Upper lobe of right lung (tissue), 1 donor: ENCODE results near the gene RALGPS1. TPM values are rescaled to one million over a fixed set of nuclear protein-coding genes. Genes with fewer than 3 reads are reported as not detected.

Experiments used
- ATAC-seq: fragments of 200-7000 bp; cut with Tn5 transposase; one replicate; pipeline ENCODE4 v1.9.1; 2020; ENCODE audit warnings: mild to moderate bottlenecking, moderate library complexity
- DNase-seq: peaks from one replicate; pipeline ENCODE4 v3.0.0-alpha.2; 2020
- H3K27ac ChIP-seq: fragments of 200-600 bp; one replicate; pipeline ENCODE4 v1.8.0; 2022
- H3K27me3 ChIP-seq: fragments of 200-600 bp; one replicate; pipeline ENCODE4 v1.8.0; 2022; ENCODE audit warnings: mild to moderate bottlenecking
- H3K36me3 ChIP-seq: fragments of 200-600 bp; one replicate; pipeline ENCODE4 v1.8.0; 2022
- H3K4me1 ChIP-seq: fragments of 200-600 bp; one replicate; pipeline ENCODE4 v1.8.0; 2022
- H3K4me3 ChIP-seq: fragments of 200-600 bp; one replicate; pipeline ENCODE4 v1.8.0; 2022; ENCODE audit warnings: mild to moderate bottlenecking
- H3K9me3 ChIP-seq: fragments of 200-600 bp; one replicate; pipeline ENCODE4 v1.8.0; 2022
- CTCF ChIP-seq: fragments of 200-600 bp; IDR thresholded peaks from one replicate; pipeline ENCODE4 v1.8.0; 2022; ENCODE audit warnings: antibody characterized with exemption
- intact Hi-C: fragments of 100-400 bp; cut with DNase I; formaldehyde crosslinking; loops from one replicate; pipeline ENCODE4 v1.11.0; 2022
- total RNA-seq: library from RNA; stranded (reverse); fragmentation: NEBNext Ultra II Directional; extraction: Animal tissue kit (Norgen Biotek cat#: 25700); gene quantifications from one replicate; pipeline ENCODE4 v1.2.1, GENCODE V29; 2021
- donor health status: DM: no; HTN: yes; CAD: no; lungs with severe emphysema.

Gene RALGPS1
- total RNA-seq, 1 donor from 2014 or later, result 15.9 TPM

GRCh38 chr9:127197861-127198430 lies 283.4 kb downstream of the RALGPS1 start:
- Histone ChIP-seq H3K4me3 (no peak overlapping the region), H3K27me3 (no peaks in the 10 kb centered on the region), H3K27ac (no peak overlapping the region), H3K36me3 (no peaks in the 10 kb centered on the region), H3K4me1 (peaks cover 11% of the 10 kb centered on the region), H3K9me3 (no peaks in the 10 kb centered on the region)
- ATAC-seq (no peak), DNase-seq (no peak)
- intact Hi-C loops, result no loop called here
- TF ChIP-seq CTCF, result no peak

- ATAC-seq (no peak), DNase-seq (no peak)
- no peaks in the 10 kb centered on the region for H3K36me3 ChIP-seq
- intact Hi-C loops, result no loop called here
- no peaks in the 10 kb centered on the region for H3K27me3 ChIP-seq
- H3K9me3 ChIP-seq, result no peaks in the 10 kb centered on the region
- no peak overlapping the region for H3K4me3 ChIP-seq
- peaks cover 11% of the 10 kb centered on the region for H3K4me1 ChIP-seq
- H3K27ac ChIP-seq, result no peak overlapping the region
- TF ChIP-seq CTCF, result no peak
Measured at GRCh38 chr9:127198587-127198986, 284.0 kb downstream of the RALGPS1 start.

DNA sequence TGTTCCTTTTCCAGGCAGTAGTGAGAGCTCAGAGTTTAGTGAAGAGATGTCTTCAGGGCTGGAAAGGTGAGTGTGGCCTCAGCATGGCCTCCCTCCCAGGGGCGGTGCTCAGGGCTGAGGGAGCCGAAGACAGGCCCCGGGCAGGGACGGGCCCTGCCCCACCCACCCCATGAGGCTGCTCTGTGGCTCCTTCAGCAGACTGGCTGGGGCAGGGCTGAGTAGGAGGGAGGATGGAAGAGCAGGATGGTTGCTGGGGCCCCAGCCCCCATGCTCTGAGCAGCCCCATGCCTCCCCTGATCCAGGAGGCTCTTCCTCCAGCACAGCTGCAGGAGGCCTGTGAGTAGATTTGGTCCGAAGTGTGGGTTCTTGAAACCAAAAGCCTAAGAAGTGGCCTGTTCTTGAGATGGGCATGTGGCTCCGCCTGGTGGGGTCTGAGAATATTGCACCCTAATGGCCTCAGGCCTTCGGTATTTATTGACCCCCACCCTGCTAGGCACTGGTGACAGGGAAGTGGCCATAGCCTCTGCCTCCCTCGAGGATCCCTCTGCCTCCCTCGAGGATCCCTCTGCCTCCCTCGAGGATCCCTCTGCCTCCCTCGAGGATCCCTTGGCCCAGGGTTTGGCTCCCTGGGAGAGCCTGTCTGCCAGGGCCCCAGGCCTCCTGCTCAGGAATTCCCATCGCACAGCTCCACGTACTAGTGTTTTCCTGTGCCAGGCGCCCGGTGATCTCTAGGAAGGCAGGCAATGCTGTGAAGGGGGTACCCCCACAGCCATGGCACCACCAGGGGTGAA lies 284.6 kb downstream of the RALGPS1 start:
- no peak overlapping the region for H3K4me3 ChIP-seq
- intact Hi-C loops, result no loop called here
- peaks cover 11% of the 10 kb centered on the region for H3K4me1 ChIP-seq
- H3K27ac ChIP-seq, result no peak overlapping the region
- peak; percentile 94 for TF ChIP-seq CTCF
- no peaks in the 10 kb centered on the region for H3K9me3 ChIP-seq
- no peaks in the 10 kb centered on the region for H3K36me3 ChIP-seq
- peak; percentile 81 for DNase-seq
- H3K27me3 ChIP-seq, result no peaks in the 10 kb centered on the region
- peak; percentile 87 for ATAC-seq

DNA sequence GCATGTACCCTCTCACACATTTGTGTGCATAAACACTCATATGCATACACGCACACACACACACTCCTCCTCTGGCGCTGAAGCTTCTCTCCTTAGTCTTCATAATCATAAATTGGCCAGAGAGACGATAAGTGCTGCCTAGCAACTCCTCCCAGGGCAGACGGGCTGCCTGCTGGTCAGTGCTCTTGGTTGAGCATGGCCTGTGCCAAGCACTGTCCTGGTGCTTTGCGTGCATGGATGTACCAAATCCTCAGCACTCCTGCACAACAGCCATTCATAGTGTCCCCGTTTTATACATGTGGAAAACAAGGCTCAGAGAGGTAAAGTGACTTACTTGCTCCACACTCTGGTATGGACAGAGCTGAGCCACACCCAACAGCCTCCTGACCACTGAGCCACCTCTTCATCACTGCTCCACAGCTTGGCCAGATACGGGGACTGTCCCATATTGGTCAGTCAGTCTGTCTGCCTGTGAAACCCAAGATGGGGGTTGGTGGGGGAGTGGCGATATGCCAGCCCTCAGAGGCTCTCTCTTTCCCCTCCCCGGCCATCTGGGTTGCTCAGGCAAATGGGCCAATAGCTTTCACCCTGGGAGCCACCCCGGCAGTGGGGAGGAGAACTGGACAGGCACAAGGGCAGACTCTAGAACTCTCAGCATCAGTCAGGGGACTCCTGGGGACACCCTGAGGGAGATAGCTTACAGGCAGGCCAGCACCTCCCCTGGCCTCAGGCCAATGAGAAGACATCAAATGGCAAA lies 285.7 kb downstream of the RALGPS1 start:
- intact Hi-C loops, result loop anchor here (5.0 kb wide), 1 partner anchor 258 kb away; no protein-coding TSS in a partner anchor
- Histone ChIP-seq H3K36me3 (no peaks in the 10 kb centered on the region), H3K4me3 (no peak overlapping the region), H3K27me3 (no peaks in the 10 kb centered on the region), H3K9me3 (no peaks in the 10 kb centered on the region), H3K27ac (no peak overlapping the region), H3K4me1 (peaks cover 11% of the 10 kb centered on the region)
- DNase-seq (no peak), ATAC-seq (no peak)
- no peak for TF ChIP-seq CTCF

GRCh38 chr9:127201071-127201541 lies 286.5 kb downstream of the RALGPS1 start:
- Histone ChIP-seq H3K4me1 (peaks cover 11% of the 10 kb centered on the region), H3K27me3 (no peaks in the 10 kb centered on the region), H3K4me3 (no peak overlapping the region), H3K27ac (no peak overlapping the region), H3K36me3 (no peaks in the 10 kb centered on the region), H3K9me3 (no peaks in the 10 kb centered on the region)
- no peak for ATAC-seq
- DNase-seq, result no peak
- no peak for TF ChIP-seq CTCF
- intact Hi-C loops, result loop anchor here (5.0 kb wide), 1 partner anchor 259 kb away; no protein-coding TSS in a partner anchor
